ENCODE data around the gene LRRC4C.

The LRRC4C gene

GRCh38 chr11:40140560-40140959, 1318.9 kb downstream of the LRRC4C start:
- Histone ChIP-seq H3K4me3 (ENCODE audit: low read length in 2 of 2) (no peak overlapping the region), H3K4me1 (ENCODE audit: control insufficient read depth in 2 of 2, insufficient read depth in 2 of 2, low read length in 2 of 2) (no peaks in the 10 kb centered on the region)

DNA sequence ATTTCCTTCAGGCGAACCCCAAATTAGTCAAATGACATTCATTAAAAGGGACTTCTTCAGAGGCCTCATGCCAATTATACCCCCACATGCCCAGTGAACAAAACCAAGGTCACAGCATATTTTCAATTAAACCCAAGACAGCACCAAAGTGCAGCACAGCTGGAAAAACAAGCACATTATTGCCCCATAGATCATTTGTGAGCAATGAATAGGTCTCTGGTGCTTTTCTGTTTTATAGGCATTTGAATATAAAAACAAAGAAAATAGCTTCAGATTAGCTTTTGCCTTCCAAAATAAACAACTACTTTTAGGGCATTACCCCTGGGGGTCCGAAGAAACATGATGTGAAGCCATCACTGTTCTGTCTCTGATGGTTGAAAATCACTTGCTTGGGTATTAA, 1319.9 kb downstream of the LRRC4C start:
- Histone ChIP-seq H3K27ac (ENCODE audit: low read depth in 2 of 2, low read length in 2 of 2) (no peak overlapping the region), H3K4me3 (ENCODE audit: low read length in 2 of 2) (no peak overlapping the region), H3K27me3 (ENCODE audit: control insufficient read depth in 2 of 2, insufficient read depth in 2 of 2, low read length in 2 of 2) (no peaks in the 10 kb centered on the region), H3K36me3 (ENCODE audit: control insufficient read depth in 2 of 2, insufficient read depth in 2 of 2, low read length in 2 of 2) (no peaks in the 10 kb centered on the region), H3K9me3 (ENCODE audit: control insufficient read depth in 2 of 2, low read length in 2 of 2) (no peaks in the 10 kb centered on the region), H3K9ac (ENCODE audit: low read depth in 1 of 2, low read length in 2 of 2) (no peak overlapping the region), H3K4me1 (ENCODE audit: control insufficient read depth in 2 of 2, insufficient read depth in 2 of 2, low read length in 2 of 2) (no peaks in the 10 kb centered on the region)

More at GRCh38 chr11:40140560-40140959, 1318.9 kb downstream of the LRRC4C start:
- Histone ChIP-seq H3K27ac (ENCODE audit: low read depth in 2 of 2, low read length in 2 of 2) (no peak overlapping the region), H3K9me3 (ENCODE audit: control insufficient read depth in 2 of 2, low read length in 2 of 2) (no peaks in the 10 kb centered on the region), H3K9ac (ENCODE audit: low read depth in 1 of 2, low read length in 2 of 2) (no peak overlapping the region), H3K27me3 (ENCODE audit: control insufficient read depth in 2 of 2, insufficient read depth in 2 of 2, low read length in 2 of 2) (no peaks in the 10 kb centered on the region), H3K36me3 (ENCODE audit: control insufficient read depth in 2 of 2, insufficient read depth in 2 of 2, low read length in 2 of 2) (no peaks in the 10 kb centered on the region)

DNA sequence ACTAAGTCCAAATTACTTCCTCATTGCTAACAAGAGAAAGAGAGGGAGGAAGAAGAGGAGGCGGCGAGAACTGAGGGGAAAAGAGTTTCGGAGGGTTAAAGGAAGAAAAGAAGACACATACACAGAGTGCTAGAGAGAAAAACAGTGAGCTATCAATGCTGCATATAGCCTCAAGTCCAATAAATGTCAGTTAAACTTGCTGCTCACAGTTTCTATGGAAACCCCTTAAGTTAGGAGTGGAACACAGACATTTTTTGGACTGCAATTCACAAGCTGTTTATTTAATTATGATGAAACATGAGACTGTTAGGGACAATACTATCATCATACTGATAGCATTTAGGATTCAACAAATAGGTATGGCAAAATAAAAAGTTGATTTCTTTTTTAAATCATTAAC, 1320.4 kb downstream of the LRRC4C start:
- Histone ChIP-seq H3K27me3 (ENCODE audit: control insufficient read depth in 2 of 2, insufficient read depth in 2 of 2, low read length in 2 of 2) (no peaks in the 10 kb centered on the region), H3K9ac (ENCODE audit: low read depth in 1 of 2, low read length in 2 of 2) (no peak overlapping the region), H3K27ac (ENCODE audit: low read depth in 2 of 2, low read length in 2 of 2) (no peak overlapping the region), H3K4me3 (ENCODE audit: low read length in 2 of 2) (no peak overlapping the region), H3K36me3 (ENCODE audit: control insufficient read depth in 2 of 2, insufficient read depth in 2 of 2, low read length in 2 of 2) (no peaks in the 10 kb centered on the region), H3K4me1 (ENCODE audit: control insufficient read depth in 2 of 2, insufficient read depth in 2 of 2, low read length in 2 of 2) (no peaks in the 10 kb centered on the region), H3K9me3 (ENCODE audit: control insufficient read depth in 2 of 2, low read length in 2 of 2) (no peaks in the 10 kb centered on the region)

DNA sequence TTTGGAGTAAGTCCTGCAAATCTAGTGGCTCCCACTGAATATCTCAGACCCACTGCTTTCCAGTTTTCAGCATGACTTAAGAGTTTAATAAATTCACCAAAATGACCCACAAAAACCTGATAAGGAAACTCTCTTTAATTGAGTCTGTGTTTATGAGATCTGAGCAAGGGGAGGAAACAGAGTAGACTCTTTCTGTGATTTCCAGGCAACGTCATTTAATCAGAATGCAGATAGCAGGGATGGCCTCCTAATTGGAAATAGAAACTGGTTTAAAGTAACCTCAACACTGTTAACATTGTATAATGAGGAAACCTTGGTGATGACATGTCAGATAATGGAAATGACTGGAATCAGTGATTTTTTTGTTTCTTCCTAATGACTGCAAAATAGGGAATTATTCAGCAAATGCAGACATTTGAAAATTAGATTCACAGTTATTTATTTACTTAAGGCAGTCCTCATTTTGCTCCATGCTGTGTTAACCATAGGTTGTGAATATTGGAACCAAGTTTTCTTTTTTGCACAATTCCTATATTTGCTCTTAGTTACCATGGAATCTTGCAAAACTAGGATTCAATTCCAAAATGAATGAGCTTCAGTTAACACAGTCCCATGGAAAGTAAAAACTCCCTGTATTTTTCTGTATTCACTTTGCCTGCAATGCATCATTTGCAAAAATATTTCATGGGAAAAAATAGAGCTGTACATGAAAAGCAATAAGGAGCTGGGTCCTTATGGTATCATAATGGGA, 1324.5 kb downstream of the LRRC4C start:
- no peaks in the 10 kb centered on the region for H3K27me3 ChIP-seq (ENCODE audit: control insufficient read depth in 2 of 2, insufficient read depth in 2 of 2, low read length in 2 of 2)
- no peaks in the 10 kb centered on the region for H3K9me3 ChIP-seq (ENCODE audit: control insufficient read depth in 2 of 2, low read length in 2 of 2)
- no peaks in the 10 kb centered on the region for H3K36me3 ChIP-seq (ENCODE audit: control insufficient read depth in 2 of 2, insufficient read depth in 2 of 2, low read length in 2 of 2)
- H3K9ac ChIP-seq (ENCODE audit: low read depth in 1 of 2, low read length in 2 of 2), result no peak overlapping the region
- H3K4me3 ChIP-seq (ENCODE audit: low read length in 2 of 2), result no peak overlapping the region
- H3K27ac ChIP-seq (ENCODE audit: low read depth in 2 of 2, low read length in 2 of 2), result no peak overlapping the region
- H3K4me1 ChIP-seq (ENCODE audit: control insufficient read depth in 2 of 2, insufficient read depth in 2 of 2, low read length in 2 of 2), result no peaks in the 10 kb centered on the region

GRCh38 chr11:40133498-40133897, 1326.0 kb downstream of the LRRC4C start:
- Histone ChIP-seq H3K36me3 (ENCODE audit: control insufficient read depth in 2 of 2, insufficient read depth in 2 of 2, low read length in 2 of 2) (no peaks in the 10 kb centered on the region), H3K27ac (ENCODE audit: low read depth in 2 of 2, low read length in 2 of 2) (no peak overlapping the region), H3K9ac (ENCODE audit: low read depth in 1 of 2, low read length in 2 of 2) (no peak overlapping the region), H3K4me3 (ENCODE audit: low read length in 2 of 2) (no peak overlapping the region), H3K9me3 (ENCODE audit: control insufficient read depth in 2 of 2, low read length in 2 of 2) (no peaks in the 10 kb centered on the region), H3K27me3 (ENCODE audit: control insufficient read depth in 2 of 2, insufficient read depth in 2 of 2, low read length in 2 of 2) (no peaks in the 10 kb centered on the region), H3K4me1 (ENCODE audit: control insufficient read depth in 2 of 2, insufficient read depth in 2 of 2, low read length in 2 of 2) (no peaks in the 10 kb centered on the region)

DNA sequence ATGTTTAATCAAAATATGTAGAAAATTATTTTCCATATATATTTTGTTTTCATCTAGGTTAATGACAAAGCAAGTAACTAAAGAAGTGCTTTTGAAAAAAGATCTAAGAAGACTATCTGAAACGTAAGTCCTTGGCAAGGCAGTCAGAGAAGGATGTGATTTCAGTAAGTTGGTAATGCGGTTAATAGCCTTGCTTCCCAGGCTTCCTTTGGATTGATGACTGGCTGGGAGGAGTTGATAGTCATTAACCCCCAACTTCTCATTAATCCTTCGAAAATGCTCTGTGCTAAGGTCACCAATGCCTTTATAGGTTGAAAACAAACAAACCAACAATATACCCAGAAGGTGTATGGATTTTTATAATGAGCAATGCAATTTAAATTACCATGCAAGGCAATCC, 1326.5 kb downstream of the LRRC4C start:
- Histone ChIP-seq H3K36me3 (ENCODE audit: control insufficient read depth in 2 of 2, insufficient read depth in 2 of 2, low read length in 2 of 2) (no peaks in the 10 kb centered on the region), H3K27ac (ENCODE audit: low read depth in 2 of 2, low read length in 2 of 2) (no peak overlapping the region), H3K4me3 (ENCODE audit: low read length in 2 of 2) (no peak overlapping the region), H3K9ac (ENCODE audit: low read depth in 1 of 2, low read length in 2 of 2) (no peak overlapping the region), H3K9me3 (ENCODE audit: control insufficient read depth in 2 of 2, low read length in 2 of 2) (no peaks in the 10 kb centered on the region), H3K27me3 (ENCODE audit: control insufficient read depth in 2 of 2, insufficient read depth in 2 of 2, low read length in 2 of 2) (no peaks in the 10 kb centered on the region), H3K4me1 (ENCODE audit: control insufficient read depth in 2 of 2, insufficient read depth in 2 of 2, low read length in 2 of 2) (no peaks in the 10 kb centered on the region)

- Histone ChIP-seq H3K36me3 (ENCODE audit: control insufficient read depth in 2 of 2, insufficient read depth in 2 of 2, low read length in 2 of 2) (no peaks in the 10 kb centered on the region), H3K27ac (ENCODE audit: low read depth in 2 of 2, low read length in 2 of 2) (no peak overlapping the region), H3K27me3 (ENCODE audit: control insufficient read depth in 2 of 2, insufficient read depth in 2 of 2, low read length in 2 of 2) (no peaks in the 10 kb centered on the region), H3K9ac (ENCODE audit: low read depth in 1 of 2, low read length in 2 of 2) (no peak overlapping the region), H3K4me3 (ENCODE audit: low read length in 2 of 2) (no peak overlapping the region), H3K4me1 (ENCODE audit: control insufficient read depth in 2 of 2, insufficient read depth in 2 of 2, low read length in 2 of 2) (no peaks in the 10 kb centered on the region), H3K9me3 (ENCODE audit: control insufficient read depth in 2 of 2, low read length in 2 of 2) (no peaks in the 10 kb centered on the region)
Measured at GRCh38 chr11:40130427-40130826, 1329.0 kb downstream of the LRRC4C start.

- H3K4me3 ChIP-seq (ENCODE audit: low read length in 2 of 2), result no peak overlapping the region
- no peaks in the 10 kb centered on the region for H3K36me3 ChIP-seq (ENCODE audit: control insufficient read depth in 2 of 2, insufficient read depth in 2 of 2, low read length in 2 of 2)
- no peak overlapping the region for H3K27ac ChIP-seq (ENCODE audit: low read depth in 2 of 2, low read length in 2 of 2)
- no peaks in the 10 kb centered on the region for H3K9me3 ChIP-seq (ENCODE audit: control insufficient read depth in 2 of 2, low read length in 2 of 2)
- H3K4me1 ChIP-seq (ENCODE audit: control insufficient read depth in 2 of 2, insufficient read depth in 2 of 2, low read length in 2 of 2), result no peaks in the 10 kb centered on the region
- no peak overlapping the region for H3K9ac ChIP-seq (ENCODE audit: low read depth in 1 of 2, low read length in 2 of 2)
- no peaks in the 10 kb centered on the region for H3K27me3 ChIP-seq (ENCODE audit: control insufficient read depth in 2 of 2, insufficient read depth in 2 of 2, low read length in 2 of 2)
Measured at GRCh38 chr11:40129266-40129665, 1330.2 kb downstream of the LRRC4C start.

DNA sequence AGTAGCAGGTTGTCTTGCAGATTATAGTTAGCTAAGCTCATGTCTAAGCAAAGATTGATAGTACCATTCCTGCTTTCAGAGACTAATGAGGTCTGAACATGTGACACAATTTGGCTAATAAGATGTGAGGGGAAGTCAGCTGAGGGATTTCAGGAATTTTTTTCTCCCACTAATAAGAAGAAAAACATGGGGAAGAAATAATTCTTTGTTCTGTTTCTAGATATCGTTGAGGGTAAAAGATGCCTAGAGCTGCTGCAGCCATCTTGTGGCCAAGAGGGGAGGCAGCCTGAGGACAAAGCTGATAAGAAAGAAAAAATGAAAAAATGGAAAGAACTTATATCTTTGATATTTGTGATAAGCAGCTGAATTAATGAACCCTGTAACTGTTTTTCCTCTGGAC, 1334.4 kb downstream of the LRRC4C start:
- Histone ChIP-seq H3K9ac (ENCODE audit: low read depth in 1 of 2, low read length in 2 of 2) (no peak overlapping the region), H3K27ac (ENCODE audit: low read depth in 2 of 2, low read length in 2 of 2) (no peak overlapping the region), H3K4me1 (ENCODE audit: control insufficient read depth in 2 of 2, insufficient read depth in 2 of 2, low read length in 2 of 2) (no peaks in the 10 kb centered on the region), H3K9me3 (ENCODE audit: control insufficient read depth in 2 of 2, low read length in 2 of 2) (no peaks in the 10 kb centered on the region), H3K36me3 (ENCODE audit: control insufficient read depth in 2 of 2, insufficient read depth in 2 of 2, low read length in 2 of 2) (no peaks in the 10 kb centered on the region), H3K4me3 (ENCODE audit: low read length in 2 of 2) (no peak overlapping the region), H3K27me3 (ENCODE audit: control insufficient read depth in 2 of 2, insufficient read depth in 2 of 2, low read length in 2 of 2) (no peaks in the 10 kb centered on the region)

GRCh38 chr11:40119661-40120060, 1339.8 kb downstream of the LRRC4C start:
- Histone ChIP-seq H3K27me3 (ENCODE audit: control insufficient read depth in 2 of 2, insufficient read depth in 2 of 2, low read length in 2 of 2) (no peaks in the 10 kb centered on the region), H3K9ac (ENCODE audit: low read depth in 1 of 2, low read length in 2 of 2) (no peak overlapping the region), H3K4me3 (ENCODE audit: low read length in 2 of 2) (no peak overlapping the region), H3K4me1 (ENCODE audit: control insufficient read depth in 2 of 2, insufficient read depth in 2 of 2, low read length in 2 of 2) (no peaks in the 10 kb centered on the region), H3K27ac (ENCODE audit: low read depth in 2 of 2, low read length in 2 of 2) (no peak overlapping the region), H3K9me3 (ENCODE audit: control insufficient read depth in 2 of 2, low read length in 2 of 2) (no peaks in the 10 kb centered on the region), H3K36me3 (ENCODE audit: control insufficient read depth in 2 of 2, insufficient read depth in 2 of 2, low read length in 2 of 2) (no peaks in the 10 kb centered on the region)
